G401.6 (cell line): ENCODE data around the gene PPP3R2.
A peak's percentile ranks its signal among the peaks of the same experiment; 100 is the strongest.
"Not testable (repeated sequence)": the region's sequence is repeated elsewhere in the genome, so short reads cannot be mapped to it uniquely, and the experiment has no call there.

Source experiments
- FAIRE-seq: peaks from 2 replicates; lab custom pipeline; 2012; peaks lifted over from hg19 to GRCh38; lab: Jason Lieb, UNC

PPP3R2 gene

DNA sequence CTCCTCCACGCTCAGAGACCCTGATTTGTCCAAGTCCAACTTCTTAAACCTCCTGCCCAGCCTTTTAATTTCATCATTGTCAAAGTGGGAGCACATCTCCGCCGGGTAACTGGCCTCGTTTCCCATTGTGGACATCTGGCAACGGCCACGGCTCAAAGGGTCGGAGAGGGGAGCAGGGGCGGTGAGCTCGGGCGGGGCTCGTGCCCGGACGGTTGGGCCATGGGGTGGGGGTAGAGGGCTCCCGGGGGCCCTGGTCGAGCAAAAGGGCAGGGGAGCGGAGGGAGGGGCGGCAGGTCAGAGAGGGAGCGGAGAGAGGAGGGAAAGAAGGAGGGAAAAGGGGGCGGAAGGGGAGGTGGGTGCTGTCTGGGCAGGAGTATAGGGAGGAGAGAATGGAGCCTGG lies at the start of gene PPP3R2:
Gene PPP3R2, minus strand, starts transcription at position 174 of the 400 bp plus-strand sequence. Its CDS starts 48 bp downstream, at position 126.
- FAIRE-seq = no peak

- FAIRE-seq = no peak
Observed at GRCh38 chr9:101639785-101640665, 45.3 kb upstream of the PPP3R2 start.

- FAIRE-seq = no peak
Observed at GRCh38 chr9:101639311-101639710, 44.5 kb upstream of the PPP3R2 start.

DNA sequence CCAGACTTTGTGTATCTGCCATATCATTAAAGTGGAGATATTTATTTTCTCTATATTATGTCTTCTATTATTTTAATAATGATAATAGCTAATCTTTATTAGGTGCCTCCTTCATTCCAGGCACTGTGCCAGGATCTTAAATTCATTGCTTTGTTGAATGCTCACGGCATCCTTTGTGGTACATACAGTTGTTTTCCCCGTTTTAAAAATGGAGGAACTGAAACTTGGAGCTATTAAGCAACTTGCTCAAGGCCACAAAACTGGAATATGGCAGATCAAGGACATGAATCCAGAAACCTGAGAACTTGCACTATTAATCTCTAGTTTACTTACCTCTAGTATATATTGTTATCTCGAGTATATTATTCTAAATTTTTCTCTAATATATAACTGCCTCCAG lies 41.5 kb upstream of the PPP3R2 start:
- FAIRE-seq = no peak

DNA sequence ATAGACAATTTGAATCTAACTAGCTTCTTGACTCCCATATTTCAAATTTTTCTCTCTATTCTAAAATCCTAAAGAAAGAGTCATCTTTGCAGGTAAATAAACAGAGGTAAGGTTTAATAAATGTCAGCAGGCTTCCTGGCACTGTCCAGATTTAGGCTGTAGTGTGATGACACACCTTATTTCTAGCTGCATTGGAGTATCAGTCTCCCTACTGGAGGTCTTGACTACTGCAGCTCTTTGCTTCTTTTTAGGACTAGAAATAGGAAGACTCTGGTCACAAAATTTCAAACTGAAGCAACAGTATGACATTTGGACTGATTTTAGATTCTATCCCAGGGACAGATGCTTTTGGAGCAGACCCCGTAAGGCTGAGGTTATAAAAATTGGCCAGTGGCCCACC lies 40.7 kb upstream of the PPP3R2 start:
- FAIRE-seq = no peak

DNA sequence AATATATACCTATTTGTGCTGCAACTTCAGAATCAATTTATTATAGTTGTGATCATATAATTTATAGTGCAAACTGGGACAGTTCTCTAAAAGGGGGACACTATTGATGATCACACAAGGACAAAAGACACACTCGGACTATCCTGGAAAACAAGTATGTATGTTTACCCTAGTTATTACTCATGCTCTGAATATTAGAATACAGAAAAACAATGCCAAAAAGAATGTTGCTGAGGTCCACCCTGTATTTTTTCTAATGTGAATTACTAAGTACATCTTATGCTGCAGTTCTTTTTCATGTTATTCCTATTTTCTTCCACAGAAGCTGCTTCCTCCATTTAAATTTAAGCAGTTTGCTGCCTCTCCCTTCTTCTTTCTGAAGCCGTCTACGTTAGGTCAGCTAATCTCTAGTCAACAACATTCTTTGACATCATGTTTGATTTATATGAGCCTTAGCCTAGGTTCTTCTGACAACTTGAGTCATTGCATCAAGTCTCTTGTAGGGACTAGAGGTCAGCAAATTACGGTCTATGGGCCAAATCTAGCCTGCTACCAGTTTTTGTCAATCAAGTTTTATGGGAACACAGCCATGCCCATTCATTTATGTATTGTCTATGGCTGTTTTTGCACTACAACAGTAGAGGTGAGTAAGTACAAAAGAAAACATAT lies 40.1 kb upstream of the PPP3R2 start:
- no peak for FAIRE-seq

DNA sequence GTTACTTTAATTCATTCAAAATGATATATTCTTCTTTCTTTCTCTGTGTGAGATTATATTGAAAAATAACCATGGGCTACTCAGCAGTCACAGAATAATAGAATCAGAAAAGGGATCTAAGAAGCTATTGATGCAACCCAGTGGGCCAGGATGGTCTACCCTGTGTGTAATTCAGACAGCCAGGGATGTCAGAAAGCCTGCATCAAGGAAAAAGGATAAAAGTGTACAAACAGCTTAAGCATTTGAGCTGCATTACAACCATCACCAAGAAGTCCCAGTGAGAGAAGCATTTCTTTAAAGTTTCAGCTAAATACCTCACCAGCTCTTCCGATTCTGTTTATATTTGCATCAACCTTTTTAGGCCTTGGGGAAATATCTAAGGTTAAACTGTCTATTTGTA lies 37.8 kb upstream of the PPP3R2 start:
- no peak for FAIRE-seq

DNA sequence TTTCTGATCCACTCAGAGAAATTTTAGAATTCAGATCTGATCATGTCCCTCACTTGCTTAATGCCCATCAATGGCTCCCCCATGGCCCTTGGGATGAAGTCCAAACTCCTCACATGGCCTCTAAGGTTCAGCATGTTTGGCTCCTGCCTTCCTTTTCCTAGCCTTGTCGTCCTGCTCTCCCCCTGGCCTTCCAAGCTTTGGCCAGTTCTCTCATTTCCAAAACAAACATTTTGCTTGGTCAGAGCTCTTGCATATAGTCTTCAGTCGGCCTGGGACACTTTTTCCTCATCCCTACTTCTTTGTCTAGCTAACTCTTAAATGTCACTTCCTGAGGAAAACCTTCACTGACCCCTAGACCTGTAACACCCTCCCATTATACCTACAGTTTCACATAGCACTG lies 37.1 kb upstream of the PPP3R2 start:
- FAIRE-seq = no peak

DNA sequence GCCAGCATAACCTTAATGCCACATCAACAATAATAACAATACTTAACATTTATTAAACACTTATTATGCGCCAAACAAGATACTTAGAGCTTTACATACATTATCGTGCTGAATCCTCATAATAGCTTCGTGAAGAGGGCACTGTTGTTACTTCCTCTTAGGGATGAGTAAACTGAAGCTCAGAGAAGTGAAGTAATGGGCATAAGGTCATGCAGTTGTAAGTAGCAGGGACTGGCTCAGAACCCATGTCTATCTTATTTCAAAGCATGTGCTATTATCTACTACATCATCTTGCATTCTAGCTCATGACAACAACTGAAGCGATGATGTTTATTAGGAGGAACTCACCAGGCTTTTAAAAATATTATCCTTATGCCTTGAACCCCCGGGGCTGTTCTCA lies 34.9 kb upstream of the PPP3R2 start:
- FAIRE-seq = no peak

- no peak for FAIRE-seq
Observed at GRCh38 chr9:101628173-101628572, 33.4 kb upstream of the PPP3R2 start.

- FAIRE-seq = no peak
Observed at GRCh38 chr9:101626295-101626694, 31.5 kb upstream of the PPP3R2 start.

GRCh38 chr9:101625876-101626275 lies 31.1 kb upstream of the PPP3R2 start:
- FAIRE-seq = no peak

- no peak for FAIRE-seq
Observed at GRCh38 chr9:101620452-101620851, 25.7 kb upstream of the PPP3R2 start.

DNA sequence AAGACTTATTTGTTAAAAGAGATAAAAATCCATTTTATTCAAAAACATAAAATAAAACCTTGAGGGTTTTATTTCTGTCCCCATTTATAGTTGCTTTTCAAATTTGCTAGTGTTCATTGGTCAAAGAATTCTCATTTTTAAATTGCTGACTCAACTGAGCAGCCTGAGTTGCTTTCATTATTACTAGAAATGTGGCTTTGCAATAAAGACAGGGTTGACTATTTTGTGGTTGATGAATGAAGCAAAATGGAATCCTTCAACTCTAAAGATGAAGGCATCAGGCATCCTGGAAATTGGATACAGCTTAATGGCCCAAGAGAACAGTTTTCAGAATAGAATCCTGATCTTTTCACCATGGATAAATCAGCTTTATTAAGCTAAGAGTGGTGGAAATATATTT lies 23.9 kb upstream of the PPP3R2 start:
- no peak for FAIRE-seq

DNA sequence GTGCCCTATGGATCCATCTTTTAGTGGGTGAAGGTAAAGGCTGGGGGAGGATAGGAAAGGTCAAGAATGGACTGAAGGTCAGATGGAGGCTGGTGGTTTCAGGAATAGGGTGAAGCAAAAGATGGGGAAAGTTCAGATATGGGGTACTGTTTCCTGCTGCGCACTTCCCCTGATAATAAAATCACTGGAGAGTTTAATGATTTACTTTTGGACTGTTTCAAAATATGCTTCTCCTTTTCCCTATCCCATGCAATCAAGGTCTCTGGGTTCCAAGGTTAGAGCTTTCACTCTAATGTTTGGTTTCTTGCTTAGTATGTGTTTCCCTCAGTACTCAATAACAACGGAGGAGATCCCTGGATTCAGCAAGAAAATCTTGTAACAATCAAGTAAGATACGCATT lies 10.8 kb upstream of the PPP3R2 start:
- no peak for FAIRE-seq

DNA sequence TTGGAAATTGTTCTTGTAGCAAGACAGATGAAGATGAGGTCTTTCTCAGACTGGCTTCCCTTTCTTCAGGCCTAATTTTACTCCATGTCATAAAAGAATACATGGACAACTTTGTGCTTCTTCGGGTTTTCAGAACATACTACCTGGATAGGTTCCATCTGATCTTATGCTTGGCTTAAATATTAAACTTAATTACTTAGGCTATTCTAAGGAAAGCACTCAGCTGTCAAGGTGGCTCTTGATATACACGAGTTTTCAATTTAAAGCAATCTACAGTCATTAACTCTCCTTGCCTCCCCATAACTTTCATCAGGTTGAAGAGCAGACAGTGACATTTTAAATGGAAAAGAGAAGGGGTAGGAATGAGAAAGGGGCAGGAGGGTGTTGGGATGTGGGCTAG lies 9.5 kb upstream of the PPP3R2 start:
- FAIRE-seq = no peak

DNA sequence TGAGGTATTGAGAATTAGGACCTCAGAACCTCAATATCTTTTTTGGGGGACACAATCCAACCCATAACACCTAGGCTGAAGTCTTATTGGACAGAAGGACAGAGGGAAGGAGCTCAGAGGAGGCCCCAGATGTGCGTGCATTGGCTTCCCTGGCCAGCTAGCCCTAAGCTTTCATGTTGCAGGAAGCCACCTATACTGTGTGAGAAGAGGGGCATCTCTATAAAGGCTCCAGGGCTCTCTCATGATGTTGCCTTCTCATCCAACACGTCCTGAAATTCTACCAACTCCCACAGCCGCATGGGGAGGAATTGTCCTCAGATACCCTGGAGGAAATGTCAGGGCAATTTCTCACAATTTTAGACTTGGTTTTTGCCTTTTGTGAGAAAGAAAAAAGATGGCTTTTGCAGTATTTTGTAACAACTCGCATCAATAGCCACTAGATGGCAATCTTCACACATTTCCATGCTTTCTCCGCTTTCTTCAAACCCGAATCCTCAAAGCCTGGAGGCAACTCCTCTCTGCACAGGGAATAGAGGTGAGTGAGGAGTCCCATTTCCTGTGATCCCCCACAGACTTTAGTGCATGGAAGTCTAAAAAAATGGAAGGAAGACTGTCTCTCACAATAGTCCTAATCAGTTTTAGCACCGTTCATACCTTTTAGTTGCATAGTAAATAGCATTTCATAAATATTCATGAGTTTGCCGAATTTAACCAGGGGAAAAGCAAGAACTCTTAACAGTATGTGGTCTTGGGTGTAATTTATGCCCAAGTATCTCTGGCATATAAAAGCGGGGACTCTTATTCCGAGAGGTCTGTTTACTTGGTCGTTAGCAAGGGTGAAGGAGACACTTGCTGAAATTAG lies 7.4 kb upstream of the PPP3R2 start:
- FAIRE-seq = peak; percentile 88

- no peak for FAIRE-seq
Observed at GRCh38 chr9:101593345-101593744, 1.4 kb downstream of the PPP3R2 start.

DNA sequence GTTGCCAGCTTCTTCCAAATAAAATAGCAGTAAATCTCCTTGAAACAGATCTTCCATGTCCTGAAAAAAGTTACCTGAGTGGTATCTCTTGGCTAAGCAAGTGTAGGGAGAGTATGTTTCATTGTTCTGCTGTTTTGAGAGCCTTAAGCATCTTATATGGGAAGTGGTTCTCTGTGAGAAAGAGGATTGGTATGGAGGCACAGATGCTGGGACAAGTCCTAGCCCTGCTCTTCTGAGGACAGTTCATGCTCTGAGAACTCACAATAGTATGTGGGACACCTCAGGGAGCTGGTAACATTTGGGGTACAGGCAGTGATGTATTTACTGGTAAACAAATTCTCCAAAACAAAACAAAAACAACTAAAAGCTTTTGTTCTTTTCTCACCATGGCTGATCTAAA lies 2.0 kb downstream of the PPP3R2 start:
- FAIRE-seq = no peak

- no peak for FAIRE-seq
Observed at GRCh38 chr9:101591787-101592446, 2.9 kb downstream of the PPP3R2 start.

DNA sequence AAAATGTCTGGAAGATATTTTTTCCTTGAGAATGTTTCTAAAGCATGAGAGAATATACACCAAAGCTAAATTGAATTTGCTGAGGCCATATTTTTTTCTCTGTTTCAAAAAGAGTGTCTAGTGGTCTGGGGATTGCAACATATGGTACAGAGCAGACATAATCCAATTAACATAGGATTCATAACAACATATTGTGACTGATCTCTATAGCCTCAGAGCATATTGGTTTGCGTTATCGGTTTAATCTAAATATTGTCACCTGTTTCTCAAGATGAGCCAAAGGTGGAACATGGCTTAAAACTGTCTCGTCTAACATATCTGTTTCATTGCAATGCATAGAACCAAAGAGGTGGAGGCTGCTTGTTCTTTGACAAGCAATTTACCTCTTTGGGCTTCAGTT lies 3.9 kb downstream of the PPP3R2 start:
- no peak for FAIRE-seq

GRCh38 chr9:101590074-101590473 lies 4.7 kb downstream of the PPP3R2 start:
- FAIRE-seq = not testable (repeated sequence)
